Fibroblast of lung (primary cell): ENCODE data around the gene MYO6.

Experiments
- EZH2 ChIP-seq: IDR thresholded peaks from 2 replicates; pipeline ENCODE4 v1.5.1; 2012; ENCODE audit warnings: low read length, control low read depth, mild to moderate bottlenecking; ENCODE audit errors: missing control alignments
- TF ChIP-seq, protein P1 (sequence below), 2 donors: IDR thresholded peaks in 1 of 2; conservative IDR thresholded peaks in 1 of 2; 1 replicate in 1 of 2; 2 replicates in 1 of 2; pipeline ENCODE4 v1.5.1; 2011 to 2012; ENCODE audit warnings: low read length in 2 of 2, control low read depth in 1 of 2, inconsistent platforms in 1 of 2, low read depth in 1 of 2, mild to moderate bottlenecking in 1 of 2

DNA sequence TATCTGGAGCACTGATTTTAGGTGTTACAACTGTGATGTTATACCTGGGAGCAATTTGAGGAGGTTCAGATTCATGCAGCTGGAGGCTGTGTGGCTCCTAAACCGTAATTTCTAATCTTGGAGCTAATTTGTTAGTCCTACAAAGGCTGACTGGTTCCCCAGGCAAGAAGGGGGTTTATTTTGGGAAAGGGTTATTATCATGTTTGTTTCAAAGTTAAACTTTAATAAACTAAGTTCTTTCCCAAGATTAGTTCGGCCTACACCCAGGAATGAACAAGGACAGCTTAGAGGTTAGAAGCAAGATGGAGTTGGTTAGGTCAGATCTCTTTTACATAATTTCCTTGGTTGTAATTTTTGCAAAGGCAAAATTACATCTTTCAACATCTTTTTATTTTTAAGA is 135.8 kb downstream of the MYO6 start:
- TF ChIP-seq, protein P1, sequence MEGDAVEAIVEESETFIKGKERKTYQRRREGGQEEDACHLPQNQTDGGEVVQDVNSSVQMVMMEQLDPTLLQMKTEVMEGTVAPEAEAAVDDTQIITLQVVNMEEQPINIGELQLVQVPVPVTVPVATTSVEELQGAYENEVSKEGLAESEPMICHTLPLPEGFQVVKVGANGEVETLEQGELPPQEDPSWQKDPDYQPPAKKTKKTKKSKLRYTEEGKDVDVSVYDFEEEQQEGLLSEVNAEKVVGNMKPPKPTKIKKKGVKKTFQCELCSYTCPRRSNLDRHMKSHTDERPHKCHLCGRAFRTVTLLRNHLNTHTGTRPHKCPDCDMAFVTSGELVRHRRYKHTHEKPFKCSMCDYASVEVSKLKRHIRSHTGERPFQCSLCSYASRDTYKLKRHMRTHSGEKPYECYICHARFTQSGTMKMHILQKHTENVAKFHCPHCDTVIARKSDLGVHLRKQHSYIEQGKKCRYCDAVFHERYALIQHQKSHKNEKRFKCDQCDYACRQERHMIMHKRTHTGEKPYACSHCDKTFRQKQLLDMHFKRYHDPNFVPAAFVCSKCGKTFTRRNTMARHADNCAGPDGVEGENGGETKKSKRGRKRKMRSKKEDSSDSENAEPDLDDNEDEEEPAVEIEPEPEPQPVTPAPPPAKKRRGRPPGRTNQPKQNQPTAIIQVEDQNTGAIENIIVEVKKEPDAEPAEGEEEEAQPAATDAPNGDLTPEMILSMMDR (conservative IDR thresholded peaks at IDR 0.05 in 1 of 2, IDR thresholded peaks at IDR 0.05 in 1 of 2; ENCODE audit: low read depth in 1 of 2, low read length in 2 of 2) = no peak
- TF ChIP-seq EZH2 = no peak
